ENCODE measurements around the gene SRPK1.

Gene SRPK1

DNA sequence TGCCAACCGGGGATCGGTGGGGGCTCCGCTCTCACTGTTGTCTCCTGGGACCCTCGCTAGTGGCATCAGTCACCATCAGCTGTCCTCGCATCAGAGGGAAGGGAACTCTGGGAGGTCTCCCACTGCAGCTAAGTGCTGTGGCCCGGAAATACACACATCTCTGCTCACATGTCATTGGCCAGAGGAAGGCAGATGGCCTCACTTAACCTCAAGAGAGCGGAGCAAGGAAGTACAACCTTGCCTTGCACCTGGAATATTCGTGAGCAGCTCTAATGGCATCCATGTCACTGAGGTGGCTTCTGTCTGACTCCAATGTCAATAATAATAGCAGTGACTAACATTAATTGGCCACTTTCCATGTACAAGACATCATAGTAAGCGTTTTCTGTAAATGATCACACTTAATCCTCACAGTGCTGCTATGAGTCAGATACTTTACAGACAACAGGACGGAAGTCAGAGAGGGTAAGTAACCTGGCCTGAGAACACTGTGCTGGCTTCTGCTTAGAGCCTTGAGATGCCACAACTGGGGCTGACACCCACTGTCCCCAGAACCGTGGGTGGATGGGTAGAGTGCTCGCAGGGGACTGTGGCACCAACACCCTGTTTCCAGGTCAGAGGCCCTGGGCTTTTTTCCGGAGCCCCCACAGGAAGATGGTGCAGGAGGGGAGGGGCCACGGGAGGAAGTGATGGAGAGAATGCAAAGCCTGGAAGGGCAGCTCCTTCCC lies 109.8 kb downstream of the SRPK1 start:
- DNase-seq = no peak

DNA sequence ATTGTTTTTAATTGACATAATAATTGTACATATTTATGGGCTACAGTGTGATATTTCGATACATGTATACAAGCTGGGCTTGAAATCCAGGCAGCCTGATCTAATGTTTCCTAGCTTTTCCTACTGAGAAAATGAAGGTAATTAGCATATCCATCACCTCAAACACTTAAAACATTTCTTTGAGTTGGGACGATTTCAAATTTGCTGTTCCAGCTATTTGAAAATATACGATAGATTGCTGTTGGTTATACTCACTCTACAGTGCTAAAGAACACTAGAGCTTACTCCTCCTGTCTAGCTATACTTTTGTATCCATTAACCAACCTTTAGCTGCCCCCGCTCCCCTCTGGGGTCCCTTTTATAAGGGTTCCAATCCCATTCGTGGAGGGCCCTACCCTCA lies 111.1 kb downstream of the SRPK1 start:
- no peak for DNase-seq

DNA sequence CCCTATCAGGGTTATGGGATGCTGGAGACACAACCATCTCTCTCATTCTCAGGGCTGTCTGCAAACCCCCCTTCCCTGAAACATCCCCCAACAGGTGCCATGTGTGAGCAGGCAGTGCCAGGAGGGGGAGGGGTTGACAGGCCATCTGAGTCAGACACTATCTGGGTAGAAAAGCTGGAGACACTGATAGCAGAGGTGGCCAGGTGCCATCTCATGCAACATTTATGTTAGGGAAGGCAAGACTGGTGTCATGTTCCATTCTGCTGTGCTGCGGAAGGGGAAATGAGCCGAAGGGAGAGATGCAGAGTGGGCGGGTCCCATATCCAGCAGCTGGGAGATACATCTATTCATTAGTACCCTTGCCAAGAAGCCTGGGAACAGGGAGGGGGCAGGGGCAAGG lies 112.2 kb downstream of the SRPK1 start:
- no peak for DNase-seq

DNA sequence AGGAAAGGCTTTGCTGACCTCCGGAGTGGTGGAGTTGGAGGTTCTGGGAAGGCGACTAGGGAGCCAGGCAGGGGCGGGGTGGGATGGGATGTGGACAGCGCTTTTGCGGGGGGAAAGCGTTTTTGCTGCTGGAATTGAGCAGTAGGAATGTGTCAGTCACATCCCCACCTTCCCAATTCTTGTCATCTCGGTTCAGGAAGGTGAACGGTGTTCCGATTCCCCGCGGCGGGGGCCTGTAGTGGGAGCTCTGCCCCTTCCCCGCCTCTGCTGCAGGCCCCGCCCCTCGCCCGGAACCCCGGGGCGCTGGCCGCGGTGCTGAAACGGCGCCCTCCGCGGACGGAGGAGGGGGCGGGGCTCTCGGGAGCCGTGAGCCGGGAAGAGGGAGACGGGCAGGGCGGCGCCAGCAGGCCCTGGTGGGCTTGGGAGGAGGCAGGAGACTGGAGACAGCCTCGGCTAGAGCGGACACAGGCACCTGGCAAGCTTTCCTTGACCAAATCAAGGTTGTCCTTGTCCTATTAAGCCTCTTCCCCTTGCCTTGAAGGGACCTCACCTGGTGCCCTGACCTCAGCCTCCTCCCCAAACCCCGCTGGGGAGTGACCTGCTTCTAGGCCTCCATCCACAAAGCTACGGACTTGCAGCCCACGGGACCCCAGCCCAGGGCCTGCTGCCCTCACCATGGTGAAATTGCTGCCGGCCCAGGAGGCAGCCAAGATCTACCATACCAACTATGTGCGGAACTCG lies 115.7 kb downstream of the SRPK1 start, which contains the start of gene LHFPL5:
LHFPL5 (plus strand) TSS at position 357 of the 741 bp plus-strand sequence; CDS start at position 676, 319 bp downstream.
- no peak for DNase-seq

DNA sequence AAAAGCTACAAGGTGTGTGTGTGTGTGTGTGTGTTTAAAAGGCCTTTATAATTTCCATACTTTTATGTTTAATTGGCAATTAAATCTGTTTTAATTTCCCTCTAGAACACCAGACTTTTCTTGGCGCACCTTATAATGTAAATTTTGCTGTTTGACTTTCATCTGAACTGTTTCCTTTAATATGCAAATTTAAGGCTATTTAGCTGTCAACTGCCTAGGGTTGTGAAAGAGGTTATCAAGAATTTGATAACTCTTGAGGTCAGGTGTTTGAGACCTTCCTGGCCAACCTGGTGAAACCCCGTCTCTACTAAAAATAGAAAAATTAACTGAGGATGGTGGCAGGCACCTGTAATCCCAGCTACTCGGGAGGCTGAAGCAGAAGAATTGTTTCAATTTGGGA lies 119.8 kb downstream of the SRPK1 start:
- no peak for DNase-seq

DNA sequence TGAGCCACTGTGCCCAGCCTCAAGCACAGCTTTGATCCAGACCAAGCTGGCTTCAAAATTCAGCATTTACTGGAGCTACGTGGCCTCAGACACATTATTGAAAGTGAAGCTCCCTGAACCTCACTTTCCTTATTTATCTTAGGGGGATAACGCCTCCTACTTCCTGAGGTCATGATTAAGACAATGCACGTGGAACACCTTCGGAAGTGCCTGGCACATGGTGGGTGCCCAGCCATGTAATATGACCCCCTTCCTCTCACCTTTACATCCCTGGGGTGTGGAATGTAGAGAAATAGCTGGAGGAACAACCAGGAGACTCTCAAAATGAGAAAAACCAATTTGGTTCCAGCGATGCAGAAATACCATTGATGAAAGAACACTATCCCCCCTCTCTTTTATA lies 122.2 kb downstream of the SRPK1 start:
- no peak for DNase-seq

DNA sequence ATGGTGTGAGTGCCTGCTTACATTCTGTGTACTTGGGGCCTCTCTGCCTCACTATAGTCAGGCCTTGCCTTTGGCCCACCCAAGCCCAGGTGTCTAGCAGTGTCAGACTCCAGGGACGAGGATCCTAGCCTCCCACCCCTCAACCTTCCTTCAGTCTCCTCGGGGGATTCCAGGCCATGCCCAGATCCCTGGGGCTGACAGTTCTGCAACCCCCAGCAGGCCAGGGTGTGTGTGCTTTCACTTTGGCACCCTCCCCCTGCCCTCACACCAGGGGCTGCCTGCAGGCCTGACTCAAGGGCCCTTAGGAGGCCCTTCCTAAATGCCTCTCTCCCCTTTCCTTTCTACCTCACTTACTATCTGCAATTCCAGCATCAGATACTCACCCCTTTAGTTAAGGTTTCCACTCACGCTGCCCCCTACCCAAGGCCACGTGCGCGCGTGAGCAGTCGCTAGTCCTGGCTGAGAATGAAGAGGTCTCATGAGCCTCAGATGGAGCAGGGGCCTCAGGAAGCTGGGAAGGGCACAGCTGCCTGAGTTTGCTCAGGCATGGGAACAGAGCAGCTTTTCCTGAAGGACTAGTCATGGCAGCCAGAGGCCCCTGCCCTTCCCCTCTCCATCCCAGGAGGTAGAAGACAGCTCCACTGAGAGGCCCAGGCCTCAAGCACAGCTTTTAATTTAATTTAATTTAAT lies 122.9 kb downstream of the SRPK1 start:
- no peak for DNase-seq

GRCh38 chr6:35796236-35796635 lies 124.7 kb downstream of the SRPK1 start:
- no peak for DNase-seq

DNA sequence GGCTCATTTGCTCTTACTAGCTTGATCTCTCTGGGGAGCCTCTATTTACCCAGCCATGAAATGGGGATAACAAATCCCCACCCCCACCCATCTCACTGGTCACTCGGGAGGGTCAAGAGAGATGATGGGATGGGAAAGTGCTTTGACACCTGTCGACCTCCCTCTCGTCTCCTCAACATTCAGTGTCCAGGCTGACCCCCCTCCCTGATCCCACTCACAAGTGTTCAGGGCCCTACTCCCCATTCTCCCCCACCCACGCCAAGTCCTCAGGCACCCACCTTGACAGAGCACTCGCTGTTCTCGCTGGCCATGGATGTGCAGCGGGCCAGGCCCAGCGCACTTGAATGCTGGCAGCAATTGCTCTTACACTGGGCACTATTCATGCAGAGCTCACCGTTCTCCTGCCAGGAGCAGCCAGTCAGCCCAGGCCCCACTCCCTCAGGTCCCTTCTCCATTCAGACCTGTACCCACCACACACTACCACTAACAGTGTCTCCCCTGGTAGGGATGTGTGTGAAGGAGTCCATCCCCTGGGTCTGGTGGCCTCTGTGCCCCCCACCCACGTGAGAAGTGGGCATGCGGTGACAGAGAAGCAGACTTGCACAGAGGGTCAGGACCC lies 125.3 kb downstream of the SRPK1 start:
- no peak for DNase-seq

DNA sequence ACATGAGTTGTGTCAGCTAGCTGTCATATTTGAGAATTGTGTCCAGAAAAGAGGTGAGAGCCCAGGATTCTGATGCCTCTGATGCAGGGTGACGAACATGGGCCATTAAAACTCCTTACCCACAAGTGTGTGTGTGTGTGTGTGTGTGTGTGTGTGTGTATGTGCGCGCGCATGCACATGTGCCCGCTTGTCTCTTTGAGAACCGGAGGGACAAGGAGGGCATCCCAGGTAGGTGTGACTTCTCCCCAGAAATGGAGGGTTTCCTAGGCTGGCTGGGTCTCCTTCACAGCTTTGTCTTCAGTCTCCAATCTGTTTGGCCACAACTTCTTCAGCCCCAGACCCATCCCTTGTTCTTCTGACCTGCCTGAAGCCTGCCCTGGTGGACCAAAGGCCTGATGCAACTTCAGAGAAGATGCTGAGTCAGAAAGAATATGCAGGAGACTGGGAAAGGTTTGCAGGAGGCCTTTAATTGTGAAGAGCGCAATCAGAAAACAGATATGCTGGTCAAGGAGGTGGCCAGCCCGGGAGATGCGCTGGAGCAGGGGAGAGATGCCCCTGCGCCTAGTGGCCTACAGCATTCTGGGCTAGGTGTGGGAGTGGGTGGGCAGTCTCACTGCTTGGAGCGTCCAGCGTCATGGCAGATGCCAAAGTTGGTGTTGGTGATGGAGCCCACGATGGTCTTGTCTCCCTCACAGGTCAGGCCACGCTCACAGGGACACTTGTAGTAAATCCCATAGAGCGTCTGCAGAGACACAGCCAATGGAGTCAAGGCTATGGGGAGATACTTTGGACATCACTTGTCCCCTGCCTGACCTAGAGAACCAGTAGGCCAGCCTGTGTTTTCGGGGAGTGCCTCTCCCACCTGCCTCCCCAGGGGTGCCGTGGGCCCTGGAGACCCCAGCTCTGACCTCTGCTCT lies 126.1 kb downstream of the SRPK1 start:
- no peak for DNase-seq

DNA sequence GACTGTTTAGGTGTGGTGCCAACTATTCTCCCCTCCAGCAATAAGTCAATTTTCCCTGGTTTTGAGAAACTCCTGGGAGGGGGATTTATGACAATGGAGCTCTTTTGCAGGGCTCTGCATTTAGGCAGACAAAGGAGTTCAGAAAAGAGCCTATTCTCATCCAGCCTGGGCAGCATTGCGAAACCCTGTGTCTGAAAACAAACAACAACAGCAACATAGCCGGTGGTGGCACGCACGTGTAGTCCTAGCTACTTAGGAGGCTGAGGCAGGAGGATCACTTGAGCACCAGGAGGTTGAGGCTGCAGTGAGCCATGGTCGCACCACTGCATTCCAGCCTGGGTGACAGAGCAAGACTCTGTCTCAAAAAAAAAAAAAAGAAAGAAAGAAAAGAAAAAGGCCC lies 130.2 kb downstream of the SRPK1 start:
- DNase-seq = no peak

DNA sequence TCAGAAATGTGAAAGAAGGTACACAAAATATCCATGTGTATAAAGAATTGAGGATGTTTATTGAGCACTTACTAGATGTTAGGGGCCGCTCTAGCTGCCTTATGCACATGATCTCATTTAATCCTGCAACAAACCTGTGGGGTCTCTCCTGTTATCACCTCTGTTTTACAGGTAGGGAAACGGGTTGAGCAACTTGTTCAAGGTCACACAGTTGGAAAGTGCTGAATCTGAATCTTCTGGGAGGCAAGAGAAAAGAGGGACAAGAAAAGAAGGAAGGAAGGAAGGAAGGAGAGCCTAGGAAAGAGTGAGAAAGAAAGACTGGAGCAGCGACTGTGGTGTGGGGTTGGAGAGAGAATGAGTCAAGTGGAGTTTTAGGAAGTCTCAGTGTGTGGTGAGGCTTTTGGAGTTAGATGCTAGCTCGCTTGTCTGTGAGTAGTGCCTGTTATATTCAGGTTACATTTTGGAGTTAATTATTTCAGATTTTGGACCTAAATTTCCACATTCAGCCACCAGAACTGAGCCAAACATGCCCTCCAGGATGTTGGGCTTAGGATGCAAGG lies 132.4 kb downstream of the SRPK1 start:
- no peak for DNase-seq

DNA sequence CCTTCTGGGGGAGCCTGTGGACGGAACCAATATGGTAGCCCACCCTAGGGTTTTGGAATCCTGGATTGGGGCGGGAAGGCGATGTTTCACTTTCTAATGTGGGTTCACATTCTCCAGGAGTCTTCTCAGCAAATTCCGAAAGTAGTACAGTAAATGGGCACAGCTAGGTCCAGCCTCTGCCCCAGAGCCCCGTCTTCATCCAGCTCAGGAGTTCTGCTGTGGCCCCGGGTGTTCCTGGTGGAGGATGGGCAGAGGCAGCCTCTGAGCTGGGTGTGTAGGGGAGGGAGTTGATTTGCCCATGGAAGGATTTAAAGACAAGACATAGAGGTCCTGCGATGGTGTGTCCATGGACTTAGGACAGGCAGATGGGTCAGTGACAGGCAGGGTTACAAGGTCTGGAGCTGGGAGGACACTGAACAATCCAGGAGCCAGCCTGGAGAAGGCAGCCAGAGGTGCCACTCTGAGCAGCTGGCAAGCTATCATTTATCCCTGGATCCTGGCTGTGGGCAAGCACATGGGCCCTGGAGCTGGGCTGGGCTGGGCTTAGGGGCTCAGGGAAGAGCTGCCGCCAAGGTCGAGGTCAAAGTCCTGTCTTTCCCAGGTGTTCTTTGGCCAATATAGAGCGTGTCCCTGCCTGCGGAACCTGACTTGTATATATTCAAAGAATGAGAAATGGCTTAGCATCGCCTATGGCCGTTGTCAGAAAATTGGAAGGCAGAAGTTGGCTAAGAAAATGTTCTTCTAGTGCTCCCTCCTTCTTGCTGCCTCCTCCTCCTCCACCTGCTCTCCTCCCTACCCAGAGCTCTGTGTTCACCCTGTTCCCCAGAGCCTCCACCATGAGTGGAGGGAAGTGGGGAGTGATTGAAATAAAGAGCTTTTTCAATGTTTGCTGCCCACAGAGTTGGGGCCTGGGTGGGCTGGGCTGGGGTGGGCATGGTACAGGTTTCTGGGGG lies 133.4 kb downstream of the SRPK1 start:
- DNase-seq = no peak

GRCh38 chr6:35786810-35787209 lies 134.1 kb downstream of the SRPK1 start:
- DNase-seq = no peak

DNA sequence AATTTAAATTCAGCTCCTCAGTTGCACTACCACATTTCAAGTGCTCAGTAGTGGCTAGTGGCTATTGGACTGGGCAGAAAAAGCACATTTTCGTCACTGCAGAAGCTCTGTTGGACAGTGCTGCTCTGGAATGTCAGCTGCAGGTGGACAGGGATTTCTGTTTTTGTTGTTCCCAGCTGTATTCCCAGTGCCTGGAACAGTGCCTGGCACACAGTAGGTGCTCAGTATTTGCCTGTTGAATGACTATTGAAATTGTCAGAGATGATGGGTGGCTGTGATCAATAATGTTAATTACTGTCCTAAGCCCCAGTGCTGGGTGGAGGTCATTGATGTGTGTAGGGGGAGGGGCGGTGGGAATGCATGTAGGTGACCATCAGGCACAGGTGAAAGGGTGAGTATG lies 134.6 kb downstream of the SRPK1 start:
- DNase-seq = no peak

DNA sequence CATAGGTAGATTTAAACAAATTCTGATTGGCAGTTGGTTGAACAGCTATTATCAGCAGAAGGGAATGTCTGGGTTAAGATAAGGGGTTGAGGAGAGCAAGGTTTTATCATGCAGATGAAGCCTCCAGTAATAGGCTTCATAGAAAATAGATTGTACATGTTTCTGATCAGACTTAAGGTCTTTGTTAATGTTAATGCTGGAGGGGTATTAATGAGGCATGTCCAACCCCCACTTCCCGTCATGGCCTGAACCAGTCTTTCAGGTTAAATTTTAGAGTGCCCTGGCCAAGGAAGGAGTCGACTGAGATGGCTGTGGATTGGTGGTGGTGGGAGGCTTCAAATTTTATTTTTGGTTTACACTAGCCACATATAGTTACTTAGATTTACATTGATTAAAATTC lies 136.7 kb downstream of the SRPK1 start:
- DNase-seq = no peak
